ENCODE measurements around the gene RASEF.

DNA sequence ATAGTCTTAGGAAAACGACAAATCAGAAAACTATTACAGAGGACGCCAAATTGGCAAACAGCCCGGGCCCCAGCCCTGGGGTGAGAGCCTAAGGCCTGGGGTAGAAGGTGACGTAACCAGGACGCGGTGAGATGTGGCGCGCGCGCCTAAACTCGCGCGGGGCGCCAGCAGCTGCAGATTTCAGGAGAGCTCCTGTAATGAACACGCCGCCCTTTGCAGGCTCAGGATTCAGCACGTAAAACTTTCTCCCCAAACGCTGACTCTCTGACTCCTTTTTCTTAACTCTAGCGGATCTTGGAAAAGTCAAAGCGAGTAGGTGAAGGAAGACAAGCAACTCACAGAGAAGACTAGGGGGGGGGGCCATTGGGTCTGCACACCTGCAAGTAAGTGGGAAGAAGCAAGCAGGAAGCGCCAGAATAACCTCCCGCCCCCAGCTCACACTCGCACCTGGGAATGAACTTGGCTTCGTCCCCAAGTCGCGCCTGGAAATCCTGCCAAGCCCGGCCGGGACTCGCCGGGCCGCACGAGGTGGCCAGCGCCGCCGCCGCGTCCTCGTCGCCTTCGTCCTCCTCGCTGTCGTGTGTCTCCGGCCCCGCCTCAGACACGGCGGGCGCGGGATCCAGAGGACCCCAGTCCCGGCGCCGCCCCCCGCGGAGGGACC, 822 bp downstream of the RASEF start:
- TF ChIP-seq, protein P1, sequence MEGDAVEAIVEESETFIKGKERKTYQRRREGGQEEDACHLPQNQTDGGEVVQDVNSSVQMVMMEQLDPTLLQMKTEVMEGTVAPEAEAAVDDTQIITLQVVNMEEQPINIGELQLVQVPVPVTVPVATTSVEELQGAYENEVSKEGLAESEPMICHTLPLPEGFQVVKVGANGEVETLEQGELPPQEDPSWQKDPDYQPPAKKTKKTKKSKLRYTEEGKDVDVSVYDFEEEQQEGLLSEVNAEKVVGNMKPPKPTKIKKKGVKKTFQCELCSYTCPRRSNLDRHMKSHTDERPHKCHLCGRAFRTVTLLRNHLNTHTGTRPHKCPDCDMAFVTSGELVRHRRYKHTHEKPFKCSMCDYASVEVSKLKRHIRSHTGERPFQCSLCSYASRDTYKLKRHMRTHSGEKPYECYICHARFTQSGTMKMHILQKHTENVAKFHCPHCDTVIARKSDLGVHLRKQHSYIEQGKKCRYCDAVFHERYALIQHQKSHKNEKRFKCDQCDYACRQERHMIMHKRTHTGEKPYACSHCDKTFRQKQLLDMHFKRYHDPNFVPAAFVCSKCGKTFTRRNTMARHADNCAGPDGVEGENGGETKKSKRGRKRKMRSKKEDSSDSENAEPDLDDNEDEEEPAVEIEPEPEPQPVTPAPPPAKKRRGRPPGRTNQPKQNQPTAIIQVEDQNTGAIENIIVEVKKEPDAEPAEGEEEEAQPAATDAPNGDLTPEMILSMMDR (IDR thresholded peaks at IDR 0.05) = no peak
- TF ChIP-seq EZH2 (IDR thresholded peaks at IDR 0.05; ENCODE audit: borderline replicate concordance, insufficient read depth, low read depth, low read length, poor library complexity, severe bottlenecking) = no peak
